ENCODE measurements around the gene TYW3.

TYW3 gene

GRCh38 chr1:74732960-74733603 lies at the start of gene TYW3, which contains the start of gene CRYZ:
Gene TYW3, plus strand, starts transcription at chr1:74733152. Its CDS starts 93 bp downstream, at chr1:74733245.
Gene CRYZ, minus strand, starts transcription at chr1:74733050. Its CDS starts 8,229 bp downstream, at chr1:74724821.
- peak; percentile 93 for DNase-seq (ENCODE audit: low read depth)
- peak within 1 kb of the TSS; percentile 71 for H3K4me3 ChIP-seq (ENCODE audit: low read depth, low read length)
- TF ChIP-seq MYC (IDR thresholded peaks at IDR 0.05; ENCODE audit: low read depth, low read length): peak; percentile 70; the same call in 1 of the 2 replicates
- TF ChIP-seq POLR2A (IDR thresholded peaks at IDR 0.05; ENCODE audit: extremely low read depth, insufficient read length): peak; percentile 62
- TF ChIP-seq MAX (IDR thresholded peaks at IDR 0.05; ENCODE audit: low read depth, low read length): 0 out of 2 replicates have a peak, but pooled peaks have one; percentile 18
- no peak for TF ChIP-seq CTCF (IDR thresholded peaks at IDR 0.05; ENCODE audit: low read depth, low read length)

- H3K4me3 ChIP-seq (ENCODE audit: low read depth, low read length): no peak overlapping the region
- TF ChIP-seq MAX (IDR thresholded peaks at IDR 0.05; ENCODE audit: low read depth, low read length) (no peak), POLR2A (IDR thresholded peaks at IDR 0.05; ENCODE audit: extremely low read depth, insufficient read length) (no peak), CTCF (IDR thresholded peaks at IDR 0.05; ENCODE audit: low read depth, low read length) (no peak), MYC (IDR thresholded peaks at IDR 0.05; ENCODE audit: low read depth, low read length) (no peak)
- no peak for DNase-seq (ENCODE audit: low read depth)
Measured at GRCh38 chr1:74683656-74684055, 49.3 kb upstream of the TYW3 start.

GRCh38 chr1:74684301-74684700 lies 48.7 kb upstream of the TYW3 start:
- DNase-seq (ENCODE audit: low read depth): no peak
- TF ChIP-seq MAX (IDR thresholded peaks at IDR 0.05; ENCODE audit: low read depth, low read length) (no peak), CTCF (IDR thresholded peaks at IDR 0.05; ENCODE audit: low read depth, low read length) (no peak), MYC (IDR thresholded peaks at IDR 0.05; ENCODE audit: low read depth, low read length) (no peak), POLR2A (IDR thresholded peaks at IDR 0.05; ENCODE audit: extremely low read depth, insufficient read length) (no peak)
- H3K4me3 ChIP-seq (ENCODE audit: low read depth, low read length): no peak overlapping the region

GRCh38 chr1:74686928-74687327 lies 46.0 kb upstream of the TYW3 start:
- TF ChIP-seq POLR2A (IDR thresholded peaks at IDR 0.05; ENCODE audit: extremely low read depth, insufficient read length): no peak
- TF ChIP-seq MYC (IDR thresholded peaks at IDR 0.05; ENCODE audit: low read depth, low read length): no peak
- TF ChIP-seq CTCF (IDR thresholded peaks at IDR 0.05; ENCODE audit: low read depth, low read length): no peak
- TF ChIP-seq MAX (IDR thresholded peaks at IDR 0.05; ENCODE audit: low read depth, low read length): no peak
- DNase-seq (ENCODE audit: low read depth): no peak
- no peak overlapping the region for H3K4me3 ChIP-seq (ENCODE audit: low read depth, low read length)

- peak; percentile 63 for DNase-seq (ENCODE audit: low read depth)
- TF ChIP-seq CTCF (IDR thresholded peaks at IDR 0.05; ENCODE audit: low read depth, low read length) (peak; percentile 49), MAX (IDR thresholded peaks at IDR 0.05; ENCODE audit: low read depth, low read length) (peak; percentile 12; the same call in 1 of the 2 replicates), POLR2A (IDR thresholded peaks at IDR 0.05; ENCODE audit: extremely low read depth, insufficient read length) (no peak), MYC (IDR thresholded peaks at IDR 0.05; ENCODE audit: low read depth, low read length) (no peak)
- no peak overlapping the region for H3K4me3 ChIP-seq (ENCODE audit: low read depth, low read length)
Measured at GRCh38 chr1:74689621-74690363, 43.2 kb upstream of the TYW3 start.
